ENCODE results near the gene WDR76. TPM values are rescaled to one million over a fixed set of nuclear protein-coding genes. Genes with fewer than 3 reads are reported as not detected.
A peak's percentile ranks its signal among the peaks of the same experiment; 100 is the strongest.
"Not testable (repeated sequence)": the region's sequence is repeated elsewhere in the genome, so short reads cannot be mapped to it uniquely, and the experiment has no call there.

WDR76 gene
- total and polyA plus RNA-seq, 12 donors: 0.74 to 8.2 (median 2.0) TPM

DNA sequence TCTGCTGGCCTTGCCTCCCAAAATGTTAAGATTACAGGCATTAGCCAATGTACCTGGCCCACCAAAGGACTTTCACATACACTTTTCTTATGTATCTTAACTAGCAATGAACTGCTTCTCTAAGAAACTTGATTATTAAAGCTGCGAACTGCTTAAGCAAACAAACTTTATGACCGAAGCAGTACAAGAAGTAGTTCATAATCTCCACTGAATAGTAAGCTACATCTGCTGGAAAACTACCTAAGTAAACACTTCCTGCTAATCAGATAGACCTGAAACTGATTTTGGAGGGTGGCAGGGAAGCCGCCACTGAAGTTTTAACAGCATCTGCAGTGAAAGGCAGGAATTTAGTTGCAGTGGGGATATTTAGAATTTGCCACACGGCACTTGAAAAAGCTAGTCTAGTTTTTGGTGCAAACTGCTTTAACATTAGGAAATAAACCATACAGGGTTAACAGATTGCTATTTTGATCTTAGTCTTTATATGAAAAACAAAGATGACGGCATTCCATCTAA, 18.3 kb upstream of the WDR76 start:
- WGBS, 4 donors: 94 to 96% (median 95%) methylated on average over 5 of the region's 5 CpGs
- DNase-seq: peak in 1 of 7 donors; percentile 23
- intact Hi-C loops (cut with DNase I): no loop called here
- Histone ChIP-seq H3K9me3 (replicated peaks in 1 of 3) (no peaks in the 10 kb centered on the region), H3K4me1 (replicated peaks in 1 of 2) (no peaks in the 10 kb centered on the region), H3K4me3 (no peak overlapping the region), H3K27ac (no peak overlapping the region), H3K27me3 (no peaks in the 10 kb centered on the region), H3K36me3 (replicated peaks in 1 of 2) (peaks cover 0 to 98% of the 10 kb centered on the region in 2 donors)
- TF ChIP-seq, protein P1, sequence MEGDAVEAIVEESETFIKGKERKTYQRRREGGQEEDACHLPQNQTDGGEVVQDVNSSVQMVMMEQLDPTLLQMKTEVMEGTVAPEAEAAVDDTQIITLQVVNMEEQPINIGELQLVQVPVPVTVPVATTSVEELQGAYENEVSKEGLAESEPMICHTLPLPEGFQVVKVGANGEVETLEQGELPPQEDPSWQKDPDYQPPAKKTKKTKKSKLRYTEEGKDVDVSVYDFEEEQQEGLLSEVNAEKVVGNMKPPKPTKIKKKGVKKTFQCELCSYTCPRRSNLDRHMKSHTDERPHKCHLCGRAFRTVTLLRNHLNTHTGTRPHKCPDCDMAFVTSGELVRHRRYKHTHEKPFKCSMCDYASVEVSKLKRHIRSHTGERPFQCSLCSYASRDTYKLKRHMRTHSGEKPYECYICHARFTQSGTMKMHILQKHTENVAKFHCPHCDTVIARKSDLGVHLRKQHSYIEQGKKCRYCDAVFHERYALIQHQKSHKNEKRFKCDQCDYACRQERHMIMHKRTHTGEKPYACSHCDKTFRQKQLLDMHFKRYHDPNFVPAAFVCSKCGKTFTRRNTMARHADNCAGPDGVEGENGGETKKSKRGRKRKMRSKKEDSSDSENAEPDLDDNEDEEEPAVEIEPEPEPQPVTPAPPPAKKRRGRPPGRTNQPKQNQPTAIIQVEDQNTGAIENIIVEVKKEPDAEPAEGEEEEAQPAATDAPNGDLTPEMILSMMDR (IDR thresholded peaks at IDR 0.05): no peak
- TF ChIP-seq POLR2A (IDR thresholded peaks at IDR 0.05): no peak

DNA sequence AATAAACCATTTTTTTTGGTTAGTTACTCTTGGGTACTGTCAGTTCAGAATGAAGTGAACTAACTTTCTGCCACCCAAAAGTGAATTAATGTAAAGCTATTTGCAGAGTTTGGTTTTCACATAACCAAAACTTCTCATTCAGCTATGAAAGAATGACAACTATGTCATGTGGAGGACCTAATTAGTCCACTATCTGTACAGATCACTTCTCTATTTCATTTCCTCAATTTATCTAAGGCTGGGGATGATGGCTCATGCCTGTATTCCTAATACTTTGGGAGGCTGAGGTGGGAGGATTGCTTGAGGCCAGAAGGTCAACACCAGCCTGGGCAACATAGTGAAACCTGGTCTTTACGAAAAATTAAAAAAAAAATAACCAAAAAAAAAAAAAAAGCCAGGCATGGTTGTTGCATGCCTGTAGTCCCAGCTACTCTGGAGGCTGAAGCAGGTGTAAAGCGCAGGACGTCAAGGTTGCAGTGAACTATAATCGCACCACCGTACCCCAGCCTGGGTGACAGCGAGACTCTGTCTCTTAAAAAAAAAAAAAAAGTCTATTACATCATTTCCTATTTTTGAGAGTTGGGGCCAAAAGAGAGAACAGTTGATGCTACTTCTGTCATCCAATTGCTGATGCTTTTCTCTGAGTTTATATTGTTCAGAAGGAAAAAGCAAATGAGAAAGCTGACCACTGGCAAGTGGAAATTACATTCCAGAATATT, 17.7 kb upstream of the WDR76 start:
- no peaks in the 10 kb centered on the region for H3K9me3 ChIP-seq (replicated peaks in 1 of 3)
- no peak for TF ChIP-seq POLR2A (IDR thresholded peaks at IDR 0.05)
- TF ChIP-seq, protein P1 (IDR thresholded peaks at IDR 0.05): no peak
- peak in 1 of 7 donors; percentile 10 for DNase-seq
- H3K4me1 ChIP-seq (replicated peaks in 1 of 2): no peaks in the 10 kb centered on the region
- no peaks in the 10 kb centered on the region for H3K27me3 ChIP-seq
- H3K36me3 ChIP-seq (replicated peaks in 1 of 2): peaks cover 0 to 98% of the 10 kb centered on the region in 2 donors
- no peak overlapping the region for H3K27ac ChIP-seq
- H3K4me3 ChIP-seq: no peak overlapping the region
- WGBS, 4 donors: 86 to 89% (median 87%) methylated on average over 6 of the region's 6 CpGs
- intact Hi-C loops (cut with DNase I): no loop called here

- peaks cover 0 to 74% of the 10 kb centered on the region in 2 donors for H3K36me3 ChIP-seq (replicated peaks in 1 of 2)
- 86 to 95% (median 92%) methylated on average over 5 of the region's 5 CpGs for WGBS, 4 donors
- intact Hi-C loops (cut with DNase I); H3K9me3 ChIP-seq (replicated peaks in 1 of 3); H3K27ac ChIP-seq; H3K4me3 ChIP-seq; H3K27me3 ChIP-seq; H3K4me1 ChIP-seq (replicated peaks in 1 of 2); DNase-seq: not testable (repeated sequence)
These were observed 11.7 kb upstream of the WDR76 start for GRCh38 chr15:43815064-43815463.

DNA sequence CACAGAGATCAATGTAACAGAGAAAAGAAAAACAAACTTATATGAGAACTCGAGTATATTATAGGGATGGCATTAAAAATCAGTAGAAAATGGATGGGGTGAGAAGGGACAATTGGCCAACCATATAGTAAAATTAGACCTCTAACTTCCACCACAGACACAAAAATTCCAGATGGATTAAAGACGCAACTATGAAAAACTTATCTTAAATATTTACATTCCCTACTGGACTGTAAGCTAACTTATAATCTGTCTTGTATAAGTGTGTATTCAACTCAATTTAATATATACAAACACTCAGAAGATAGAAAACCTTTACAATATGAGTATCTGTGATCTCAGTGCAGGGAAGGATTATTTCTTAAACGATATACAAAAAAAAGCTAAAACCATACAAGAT, 5.3 kb upstream of the WDR76 start:
- Histone ChIP-seq H3K9me3 (replicated peaks in 1 of 3) (no peaks in the 10 kb centered on the region), H3K27ac (no peak overlapping the region), H3K27me3 (no peaks in the 10 kb centered on the region), H3K4me3 (no peak overlapping the region), H3K4me1 (replicated peaks in 1 of 2) (peaks cover 9 to 36% of the 10 kb centered on the region in 2 donors), H3K36me3 (replicated peaks in 1 of 2) (peaks cover 0 to 11% of the 10 kb centered on the region in 2 donors)
- 75 to 86% (median 80%) methylated on average over 3 of the region's 3 CpGs for WGBS, 4 donors
- no peak for DNase-seq
- intact Hi-C loops (cut with DNase I): no loop called here
- TF ChIP-seq POLR2A (IDR thresholded peaks at IDR 0.05): no peak
- TF ChIP-seq, protein P1 (IDR thresholded peaks at IDR 0.05): no peak

Measured in adrenal gland (tissue), 12 donors.